GM23338 (cell line): Measurements from ENCODE around the gene RAB11B. TPM values are rescaled to one million over a fixed set of nuclear protein-coding genes. Genes with fewer than 3 reads are reported as not detected.

Source experiments
- CTCF ChIP-seq, 2 experiments: fragments of 200-600 bp in 1 of 2; sonication (generic) in 1 of 2; conservative IDR thresholded peaks; 2 replicates each; pipeline versions ENCODE4 v1.5.1 to v1.6.1; 2016 to 2017; ENCODE audit warnings: antibody characterized with exemption in 2 of 2, low read depth in 2 of 2, mild to moderate bottlenecking in 2 of 2, moderate library complexity in 1 of 2
- EZH2 ChIP-seq: fragments of 200-600 bp; sonication (generic); IDR thresholded peaks from one replicate; pipeline ENCODE4 v1.8.0; 2017; ENCODE audit warnings: antibody characterized with exemption, mild to moderate bottlenecking, low read depth; ENCODE audit not compliant: unreplicated experiment
- EZH2phosphoT487 ChIP-seq: fragments of 200-600 bp; sonication (generic); IDR thresholded peaks from one replicate; pipeline ENCODE4 v1.8.1; 2018; ENCODE audit warnings: antibody characterized with exemption; ENCODE audit not compliant: unreplicated experiment
- JUNB ChIP-seq: IDR thresholded peaks from one replicate; pipeline ENCODE4 v1.6.1; 2016; ENCODE audit warnings: antibody characterized with exemption; ENCODE audit not compliant: unreplicated experiment
- POLR2AphosphoS5 ChIP-seq: IDR thresholded peaks from 2 replicates; pipeline ENCODE4 v1.6.1; 2016; ENCODE audit warnings: antibody characterized with exemption, low read depth
- ZNF462 ChIP-seq: fragments of 250-450 bp; sonication (Bioruptor Pico); IDR thresholded peaks from 2 replicates; pipeline ENCODE4 v1.5.0; 2020; ENCODE audit warnings: mild to moderate bottlenecking, moderate library complexity
- polyA plus RNA-seq: library from polyadenylated mRNA; unstranded; fragments of >200 nt; fragmentation: Nextera tagmentation; extraction: Ambion mirVana; gene quantifications from 2 replicates; pipeline ENCODE4 v1.2.1, GENCODE V29; 2016
- total RNA-seq: library from RNA; depleted of rRNA; stranded (reverse); fragments of >200 nt; shearing (Covaris generic); gene quantifications from 2 replicates; pipeline ENCODE4 v1.2.3, GENCODE V29; 2014
- TF ChIP-seq, protein P1 (sequence below): IDR thresholded peaks from 2 replicates; pipeline ENCODE4 v1.6.1; 2016; ENCODE audit warnings: antibody characterized with exemption

RAB11B gene
- total and polyA plus RNA-seq, 2 experiments from 2014 or later, result 66.0 to 79.6 TPM

DNA sequence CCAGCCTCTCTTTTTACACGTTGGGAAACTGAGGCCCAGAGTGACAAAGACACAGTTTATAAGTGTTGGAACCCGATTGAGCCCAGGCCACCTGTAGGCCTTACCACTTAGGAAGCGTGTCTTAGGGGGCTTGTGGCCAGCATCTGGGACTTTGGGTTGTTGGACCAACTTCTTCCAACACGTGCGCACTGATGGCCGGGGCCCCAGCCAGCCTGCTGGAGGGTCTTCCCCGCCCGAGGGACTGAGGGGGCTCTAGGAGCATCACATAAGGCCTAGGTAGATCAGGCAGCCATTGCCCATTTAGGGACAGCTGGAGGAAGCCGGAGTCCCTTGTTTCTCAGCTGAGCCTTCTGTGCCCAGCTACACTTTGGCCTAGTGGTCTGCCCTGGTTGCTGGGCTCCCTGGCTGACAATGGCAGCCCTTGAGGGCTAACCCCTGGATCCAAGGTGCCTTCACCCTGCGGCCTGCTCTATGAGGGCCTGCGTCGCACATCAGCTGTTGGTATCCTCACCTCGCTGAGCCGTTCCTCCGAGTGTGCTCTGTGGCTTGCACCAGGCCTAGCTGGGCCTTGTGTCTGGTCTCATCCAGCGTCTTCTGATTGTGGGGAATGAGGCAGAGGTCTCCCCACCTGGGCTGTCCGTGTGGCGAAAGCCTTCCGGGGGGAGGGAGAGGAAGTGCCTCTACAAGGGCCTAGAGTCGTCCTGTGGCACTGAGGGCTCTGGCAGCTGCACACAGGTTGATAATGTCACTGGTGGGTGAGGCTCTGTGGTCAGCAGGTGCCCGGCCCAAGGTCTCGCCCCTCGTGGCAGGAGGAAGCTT is 1.2 kb downstream of the RAB11B start (continued):
- TF ChIP-seq ZNF462 (CRISPR knock-in tag) (no peak), JUNB (no peak), POLR2AphosphoS5 (no peak), CTCF (conservative IDR thresholded peaks at IDR 0.05; ENCODE audit: low read depth in 2 of 2) (no peak), EZH2phosphoT487 (no peak), EZH2 (no peak)
- TF ChIP-seq, protein P1, sequence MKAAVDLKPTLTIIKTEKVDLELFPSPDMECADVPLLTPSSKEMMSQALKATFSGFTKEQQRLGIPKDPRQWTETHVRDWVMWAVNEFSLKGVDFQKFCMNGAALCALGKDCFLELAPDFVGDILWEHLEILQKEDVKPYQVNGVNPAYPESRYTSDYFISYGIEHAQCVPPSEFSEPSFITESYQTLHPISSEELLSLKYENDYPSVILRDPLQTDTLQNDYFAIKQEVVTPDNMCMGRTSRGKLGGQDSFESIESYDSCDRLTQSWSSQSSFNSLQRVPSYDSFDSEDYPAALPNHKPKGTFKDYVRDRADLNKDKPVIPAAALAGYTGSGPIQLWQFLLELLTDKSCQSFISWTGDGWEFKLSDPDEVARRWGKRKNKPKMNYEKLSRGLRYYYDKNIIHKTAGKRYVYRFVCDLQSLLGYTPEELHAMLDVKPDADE, result no peak
